CD8-positive, alpha-beta memory T cell (primary cell): Measurements from ENCODE around the gene AKAIN1. TPM values are rescaled to one million over a fixed set of nuclear protein-coding genes. Genes with fewer than 3 reads are reported as not detected.

Source experiments
- polyA plus RNA-seq: library from polyadenylated mRNA; unstranded; fragments of 300-500 nt; fragmentation: Illumina TruSeq; gene quantifications from one replicate; pipeline ENCODE4 v1.2.3, GENCODE V29; 2021
- total RNA-seq, 2 experiments: library from RNA; stranded (reverse); gene quantifications; one replicate each; pipeline ENCODE4 v1.2.3, GENCODE V29; 2021

AKAIN1 gene
- total and polyA plus RNA-seq, 3 experiments from 2014 or later: not detected

Other genes starting within 250 kb of the AKAIN1 start
- gene ZBTB14, start 98.5 kb upstream of the AKAIN1 start, total RNA-seq: 10 to 100 TPM; 21.1 to 22.2 TPM
- gene ZBTB14, start 98.5 kb upstream of the AKAIN1 start, polyA plus RNA-seq: 14.8 TPM